Activated B cell treated with CpG ODN at 0.5 μM for 24 hours (primary cell): ENCODE measurements around the gene MILR1. TPM values are rescaled to one million over a fixed set of nuclear protein-coding genes. Genes with fewer than 3 reads are reported as not detected.

Experiments
- ATAC-seq: fragments of 200-7000 bp; cut with Tn5 transposase; one replicate; pipeline ENCODE4 v1.10.0; 2021; ENCODE audit warnings: low read depth, mild to moderate bottlenecking, moderate library complexity
- CTCF ChIA-PET: fragments of 350-600 bp; sonication (Branson Sonifier 250); formaldehyde crosslinking; loops from one replicate; lab custom pipeline; 2021; ENCODE audit warnings: antibody characterized with exemption; lab: Charles Lee
- POLR2A ChIA-PET: fragments of 350-600 bp; sonication (Branson Sonifier 250); formaldehyde crosslinking; loops from one replicate; lab custom pipeline; 2021; ENCODE audit warnings: antibody characterized with exemption; lab: Charles Lee
- DNase-seq: peaks from one replicate; pipeline ENCODE4 v3.0.0; 2022
- H3K27ac Mint-ChIP-seq: one replicate; pipeline ENCODE4 v1.8.0; 2020; ENCODE audit warnings: mixed read lengths
- H3K27me3 Mint-ChIP-seq: one replicate; pipeline ENCODE4 v1.8.0; 2021; ENCODE audit warnings: mixed read lengths
- H3K36me3 Mint-ChIP-seq: one replicate; pipeline ENCODE4 v1.8.0; 2021; ENCODE audit warnings: low read depth, mixed read lengths
- H3K4me1 Mint-ChIP-seq: one replicate; pipeline ENCODE4 v1.8.0; 2021; ENCODE audit warnings: mixed read lengths
- H3K4me3 Mint-ChIP-seq: one replicate; pipeline ENCODE4 v1.8.0; 2020; ENCODE audit warnings: mild to moderate bottlenecking, mixed read lengths
- H3K9me3 Mint-ChIP-seq: one replicate; pipeline ENCODE4 v1.8.0; 2020; ENCODE audit warnings: mixed read lengths
- intact Hi-C: fragments of 100-400 bp; cut with micrococcal nuclease; formaldehyde crosslinking; loops from one replicate; pipeline ENCODE4 v1.15.1; 2024
- total RNA-seq: library from RNA; stranded (reverse); gene quantifications from 2 replicates; pipeline ENCODE4 v1.2.3, GENCODE V29; 2022
- TF ChIP-seq, protein P1 (sequence below): fragments of 200-600 bp; IDR thresholded peaks from one replicate; pipeline ENCODE4 v1.8.0; 2022; ENCODE audit warnings: antibody characterized with exemption, mild to moderate bottlenecking

MILR1 gene
- total RNA-seq, 1 donor from 2014 or later: 13.9 TPM

DNA sequence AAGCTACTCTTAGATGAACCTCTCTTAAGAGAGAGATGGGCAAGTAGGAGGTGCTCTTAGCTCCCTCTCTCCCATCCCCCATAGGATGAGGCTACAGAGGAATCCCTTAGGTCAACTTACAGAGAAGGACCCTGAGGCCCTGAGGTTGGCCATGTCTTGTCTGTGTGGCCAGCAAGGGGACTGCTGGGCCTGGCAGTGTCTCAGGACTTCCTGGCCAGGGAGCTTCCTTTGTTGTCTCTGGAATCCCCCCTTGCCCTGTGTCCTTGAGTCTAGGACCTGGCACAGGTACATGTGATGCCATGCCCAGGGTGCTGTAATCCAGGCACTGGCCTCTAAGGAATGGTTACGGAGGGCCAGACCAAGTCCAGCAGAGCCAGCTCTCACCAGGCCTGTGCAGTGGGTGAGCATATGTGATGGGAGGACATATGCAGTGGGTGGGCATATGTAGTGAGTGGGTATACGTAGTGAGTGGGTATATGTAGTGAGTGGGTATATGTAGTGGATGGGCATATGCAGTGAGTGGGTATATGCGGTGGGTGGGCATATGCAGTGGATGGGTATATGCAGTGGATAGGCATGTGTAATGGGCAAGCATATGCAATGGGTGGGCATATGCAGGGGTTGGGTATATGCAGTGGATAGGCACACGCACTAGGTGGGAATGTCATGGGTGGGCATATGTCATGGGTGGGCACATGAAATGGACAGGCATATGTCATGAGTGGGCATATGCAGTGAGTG, 38.0 kb upstream of the MILR1 start:
- no peaks in the 10 kb centered on the region for H3K27me3 Mint-ChIP-seq
- peak overlapping the region; percentile 24 for H3K4me3 Mint-ChIP-seq
- peaks cover 4% of the 10 kb centered on the region for H3K36me3 Mint-ChIP-seq
- CTCF ChIA-PET: interaction anchor here (0.9 kb wide), 1 partner anchor 9 kb away, joined by 3 read pairs; no protein-coding TSS in a partner anchor
- TF ChIP-seq, protein P1, sequence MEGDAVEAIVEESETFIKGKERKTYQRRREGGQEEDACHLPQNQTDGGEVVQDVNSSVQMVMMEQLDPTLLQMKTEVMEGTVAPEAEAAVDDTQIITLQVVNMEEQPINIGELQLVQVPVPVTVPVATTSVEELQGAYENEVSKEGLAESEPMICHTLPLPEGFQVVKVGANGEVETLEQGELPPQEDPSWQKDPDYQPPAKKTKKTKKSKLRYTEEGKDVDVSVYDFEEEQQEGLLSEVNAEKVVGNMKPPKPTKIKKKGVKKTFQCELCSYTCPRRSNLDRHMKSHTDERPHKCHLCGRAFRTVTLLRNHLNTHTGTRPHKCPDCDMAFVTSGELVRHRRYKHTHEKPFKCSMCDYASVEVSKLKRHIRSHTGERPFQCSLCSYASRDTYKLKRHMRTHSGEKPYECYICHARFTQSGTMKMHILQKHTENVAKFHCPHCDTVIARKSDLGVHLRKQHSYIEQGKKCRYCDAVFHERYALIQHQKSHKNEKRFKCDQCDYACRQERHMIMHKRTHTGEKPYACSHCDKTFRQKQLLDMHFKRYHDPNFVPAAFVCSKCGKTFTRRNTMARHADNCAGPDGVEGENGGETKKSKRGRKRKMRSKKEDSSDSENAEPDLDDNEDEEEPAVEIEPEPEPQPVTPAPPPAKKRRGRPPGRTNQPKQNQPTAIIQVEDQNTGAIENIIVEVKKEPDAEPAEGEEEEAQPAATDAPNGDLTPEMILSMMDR: no peak
- peak overlapping the region; percentile 71 for H3K27ac Mint-ChIP-seq
- H3K9me3 Mint-ChIP-seq: no peaks in the 10 kb centered on the region
- DNase-seq (no peak), ATAC-seq (no peak)
- intact Hi-C loops: loop anchor here (5.0 kb wide), 2 partner anchors 34 to 264 kb away; no protein-coding TSS in a partner anchor
- peaks cover 67% of the 10 kb centered on the region for H3K4me1 Mint-ChIP-seq
- POLR2A ChIA-PET: interaction anchor here (0.6 to 1.2 kb wide), 3 partner anchors 64 to 265 kb away, joined by 3 to 10 read pairs (median 3); partner anchors contain the start of gene CEP95

DNA sequence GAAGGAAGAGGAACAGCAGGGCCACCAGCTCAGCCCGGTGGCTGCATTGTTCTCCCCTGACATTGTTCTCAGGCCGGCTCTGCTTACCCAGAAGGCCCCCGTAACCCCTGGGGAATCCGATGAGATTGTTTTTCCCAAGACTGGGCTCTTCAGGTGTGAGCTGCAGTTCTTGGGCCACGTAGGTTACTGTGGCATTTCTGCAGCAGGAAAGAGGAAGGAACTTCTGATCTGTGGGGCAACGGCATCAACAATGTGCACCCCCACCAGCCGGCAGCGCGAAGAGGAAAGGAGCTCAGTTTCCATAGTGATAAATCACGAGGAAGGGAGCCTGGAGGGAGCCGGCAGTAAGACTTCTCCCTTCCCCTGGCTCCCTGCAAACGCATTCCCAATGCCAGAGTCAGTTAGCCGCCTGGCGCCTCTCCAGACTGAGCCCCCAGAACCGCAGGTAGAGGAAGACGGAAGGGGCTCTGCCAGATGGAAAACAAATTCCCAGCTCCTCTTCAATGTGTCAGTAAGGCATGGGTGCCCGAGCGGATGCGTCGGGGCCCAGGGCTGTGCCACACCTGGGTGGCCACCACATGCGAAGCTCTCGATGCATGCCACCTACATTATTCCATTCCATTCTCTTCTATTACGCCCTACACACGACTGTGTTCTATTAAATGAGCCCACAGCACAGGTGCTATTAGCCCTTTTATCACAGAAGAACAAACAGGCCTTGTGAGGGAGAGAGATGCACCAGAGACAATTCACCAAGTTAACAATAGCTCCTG, 36.7 kb upstream of the MILR1 start:
- intact Hi-C loops: loop anchor here (1.0 to 5.0 kb wide), 5 partner anchors 8 to 265 kb away; no protein-coding TSS in a partner anchor
- Mint-ChIP-seq H3K9me3 (no peaks in the 10 kb centered on the region), H3K27me3 (no peaks in the 10 kb centered on the region), H3K4me1 (peaks cover 57% of the 10 kb centered on the region), H3K4me3 (peak overlapping the region; percentile 83), H3K27ac (peak overlapping the region; percentile 94), H3K36me3 (peaks cover 4% of the 10 kb centered on the region)
- ChIA-PET POLR2A (interaction anchor here (0.7 to 2.3 kb wide), 13 partner anchors 7 to 392 kb away, joined by 3 to 32 read pairs (median 5); partner anchors contain the start of genes CEP95, DDX5, ICAM2 and POLG2), CTCF (interaction anchor here (0.8 to 2.4 kb wide), 5 partner anchors 8 to 325 kb away, joined by 3 to 18 read pairs (median 4); no protein-coding TSS in a partner anchor)
- TF ChIP-seq, protein P1: no peak
- peak; percentile 48 for DNase-seq
- peak; percentile 65 for ATAC-seq

DNA sequence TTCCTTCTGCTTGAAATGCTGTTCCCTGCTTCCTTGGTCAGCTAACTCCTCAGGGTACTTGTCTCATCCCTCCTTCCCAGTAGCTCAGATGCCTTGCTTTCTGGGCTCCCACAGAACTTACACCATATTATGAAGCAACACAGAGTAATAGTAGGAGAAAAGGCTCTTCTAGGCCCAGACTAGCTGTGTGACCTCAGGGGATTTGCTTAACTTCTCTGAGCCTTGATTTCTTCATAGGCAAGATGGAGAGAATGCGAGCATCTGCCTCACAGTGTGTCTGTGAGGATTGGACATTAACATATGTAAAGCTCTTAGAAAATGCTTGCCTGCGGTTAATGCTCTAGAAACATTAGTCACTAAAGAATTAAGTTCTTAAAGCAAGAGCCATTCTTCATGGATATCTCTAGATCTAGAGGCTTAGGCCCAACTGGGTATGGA, 36.0 kb upstream of the MILR1 start:
- peak; percentile 1 for ATAC-seq
- TF ChIP-seq, protein P1: no peak
- Mint-ChIP-seq H3K27me3 (no peaks in the 10 kb centered on the region), H3K36me3 (peaks cover 2% of the 10 kb centered on the region), H3K4me3 (peak overlapping the region; percentile 83), H3K27ac (peak overlapping the region; percentile 94), H3K4me1 (peaks cover 53% of the 10 kb centered on the region), H3K9me3 (no peaks in the 10 kb centered on the region)
- CTCF ChIA-PET: interaction anchor here (1.4 to 2.4 kb wide), 3 partner anchors 8 to 92 kb away, joined by 4 to 18 read pairs (median 6); no protein-coding TSS in a partner anchor
- intact Hi-C loops: loop anchor here (1.0 to 5.0 kb wide), 5 partner anchors 9 to 266 kb away; no protein-coding TSS in a partner anchor
- POLR2A ChIA-PET: interaction anchor here (0.9 to 2.3 kb wide), 11 partner anchors 8 to 393 kb away, joined by 3 to 32 read pairs (median 5); partner anchors contain the start of genes CEP95, DDX5, ICAM2 and POLG2
- no peak for DNase-seq

DNA sequence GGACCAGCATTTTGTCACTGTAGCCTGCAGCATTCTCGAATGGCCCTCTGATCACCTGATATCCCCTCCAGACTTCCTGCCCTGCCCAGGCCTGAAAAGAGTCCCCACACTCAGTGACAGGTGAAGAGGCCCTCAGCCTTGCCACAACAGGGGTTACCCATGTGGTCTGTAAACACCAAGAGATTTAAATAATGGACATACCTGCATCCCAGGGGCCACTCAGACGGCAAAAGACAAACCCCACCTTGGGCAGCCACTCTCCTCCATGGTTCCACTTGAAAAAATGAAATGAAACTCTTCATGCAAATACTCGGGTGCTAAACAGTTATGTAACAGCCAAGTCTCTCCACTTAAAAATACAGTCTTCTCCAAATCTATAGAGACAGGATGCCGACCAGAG, 35.4 kb upstream of the MILR1 start:
- DNase-seq: peak; percentile 35
- Mint-ChIP-seq H3K4me1 (peaks cover 53% of the 10 kb centered on the region), H3K4me3 (peak overlapping the region; percentile 83), H3K9me3 (no peaks in the 10 kb centered on the region), H3K27ac (peak overlapping the region; percentile 94), H3K36me3 (peaks cover 2% of the 10 kb centered on the region), H3K27me3 (no peaks in the 10 kb centered on the region)
- intact Hi-C loops: loop anchor here (2.0 to 5.0 kb wide), 4 partner anchors 17 to 266 kb away; no protein-coding TSS in a partner anchor
- POLR2A ChIA-PET: interaction anchor here (1.0 to 2.3 kb wide), 4 partner anchors 9 to 92 kb away, joined by 4 to 32 read pairs (median 14); partner anchors contain the start of genes CEP95 and DDX5
- ATAC-seq: peak; percentile 70
- CTCF ChIA-PET: interaction anchor here (1.4 to 2.4 kb wide), 3 partner anchors 8 to 93 kb away, joined by 4 to 18 read pairs (median 6); no protein-coding TSS in a partner anchor
- TF ChIP-seq, protein P1: no peak
